Osteoblast (primary cell): ENCODE results near the gene EPB41L1. TPM values are rescaled to one million over a fixed set of nuclear protein-coding genes. Genes with fewer than 3 reads are reported as not detected.
A peak's percentile ranks its signal among the peaks of the same experiment; 100 is the strongest.

Experiments used
- DNase-seq: peaks from one replicate; pipeline ENCODE4 v3.0.0; 2011; ENCODE audit warnings: low spot score, mixed read lengths; ENCODE audit not compliant: insufficient read length; ENCODE audit errors: missing footprints
- H2AFZ ChIP-seq: 2 replicates; pipeline ENCODE4 v1.6.0; 2011; ENCODE audit warnings: mild to moderate bottlenecking, low read length
- H3K27ac ChIP-seq: 2 replicates; pipeline ENCODE4 v1.5.1; 2011; ENCODE audit warnings: mild to moderate bottlenecking, low read depth, low read length, moderate library complexity
- H3K27me3 ChIP-seq: 2 replicates; pipeline ENCODE4 v1.6.0; 2012; ENCODE audit warnings: mild to moderate bottlenecking, control low read depth, inconsistent platforms, low read length, moderate library complexity; ENCODE audit not compliant: insufficient read depth
- H3K36me3 ChIP-seq: 2 replicates; pipeline ENCODE4 v1.5.1; 2011; ENCODE audit warnings: mild to moderate bottlenecking, low read length, control low read depth, moderate library complexity; ENCODE audit not compliant: insufficient read depth
- H3K4me1 ChIP-seq: 2 replicates; pipeline ENCODE4 v1.5.1; 2011; ENCODE audit warnings: mild to moderate bottlenecking, low read length, control low read depth, moderate library complexity; ENCODE audit not compliant: insufficient read depth
- H3K4me2 ChIP-seq: 2 replicates; pipeline ENCODE4 v1.6.0; 2011; ENCODE audit warnings: mild to moderate bottlenecking, low read length; ENCODE audit not compliant: insufficient read depth
- H3K4me3 ChIP-seq: fragments of 200-600 bp; sonication (generic); 3 replicates; pipeline ENCODE4 v1.5.1; 2012; ENCODE audit warnings: mild to moderate bottlenecking, low read length, inconsistent platforms; ENCODE audit not compliant: insufficient read depth
- H3K79me2 ChIP-seq: 2 replicates; pipeline ENCODE4 v1.6.0; 2012; ENCODE audit warnings: mild to moderate bottlenecking, low read length, control low read depth, inconsistent platforms; ENCODE audit not compliant: insufficient read depth
- H3K9me3 ChIP-seq: 2 replicates; pipeline ENCODE4 v1.5.1; 2011; ENCODE audit warnings: low read depth, low read length, control low read depth
- H4K20me1 ChIP-seq: 2 replicates; pipeline ENCODE4 v1.6.0; 2012; ENCODE audit warnings: mild to moderate bottlenecking, low read length, control low read depth; ENCODE audit not compliant: insufficient read depth
- total RNA-seq: library from RNA; depleted of rRNA; stranded (reverse); fragments of >200 nt; gene quantifications from 2 replicates; pipeline ENCODE4 v1.2.3, GENCODE V29; 2012
- TF ChIP-seq, protein P1 (sequence below): IDR thresholded peaks from 2 replicates; pipeline ENCODE4 v1.5.1; 2011; ENCODE audit warnings: mild to moderate bottlenecking, low read depth, low read length, moderate library complexity; ENCODE audit errors: extremely low read depth

The EPB41L1 gene
- total RNA-seq, 1 donor = 26.8 TPM

- Histone ChIP-seq H3K4me2 (no peak overlapping the region), H3K79me2 (no peaks in the 10 kb centered on the region), H4K20me1 (no peaks in the 10 kb centered on the region), H3K36me3 (peaks cover 4% of the 10 kb centered on the region), H3K4me1 (no peaks in the 10 kb centered on the region), H3K27me3 (no peaks in the 10 kb centered on the region), H3K27ac (no peak overlapping the region), H2AFZ (no peak overlapping the region), H3K4me3 (no peak overlapping the region), H3K9me3 (no peaks in the 10 kb centered on the region)
- TF ChIP-seq, protein P1, sequence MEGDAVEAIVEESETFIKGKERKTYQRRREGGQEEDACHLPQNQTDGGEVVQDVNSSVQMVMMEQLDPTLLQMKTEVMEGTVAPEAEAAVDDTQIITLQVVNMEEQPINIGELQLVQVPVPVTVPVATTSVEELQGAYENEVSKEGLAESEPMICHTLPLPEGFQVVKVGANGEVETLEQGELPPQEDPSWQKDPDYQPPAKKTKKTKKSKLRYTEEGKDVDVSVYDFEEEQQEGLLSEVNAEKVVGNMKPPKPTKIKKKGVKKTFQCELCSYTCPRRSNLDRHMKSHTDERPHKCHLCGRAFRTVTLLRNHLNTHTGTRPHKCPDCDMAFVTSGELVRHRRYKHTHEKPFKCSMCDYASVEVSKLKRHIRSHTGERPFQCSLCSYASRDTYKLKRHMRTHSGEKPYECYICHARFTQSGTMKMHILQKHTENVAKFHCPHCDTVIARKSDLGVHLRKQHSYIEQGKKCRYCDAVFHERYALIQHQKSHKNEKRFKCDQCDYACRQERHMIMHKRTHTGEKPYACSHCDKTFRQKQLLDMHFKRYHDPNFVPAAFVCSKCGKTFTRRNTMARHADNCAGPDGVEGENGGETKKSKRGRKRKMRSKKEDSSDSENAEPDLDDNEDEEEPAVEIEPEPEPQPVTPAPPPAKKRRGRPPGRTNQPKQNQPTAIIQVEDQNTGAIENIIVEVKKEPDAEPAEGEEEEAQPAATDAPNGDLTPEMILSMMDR = peak; percentile 57
- no peak for DNase-seq
Measured at GRCh38 chr20:36214684-36215256, 60.2 kb downstream of the EPB41L1 start.

DNA sequence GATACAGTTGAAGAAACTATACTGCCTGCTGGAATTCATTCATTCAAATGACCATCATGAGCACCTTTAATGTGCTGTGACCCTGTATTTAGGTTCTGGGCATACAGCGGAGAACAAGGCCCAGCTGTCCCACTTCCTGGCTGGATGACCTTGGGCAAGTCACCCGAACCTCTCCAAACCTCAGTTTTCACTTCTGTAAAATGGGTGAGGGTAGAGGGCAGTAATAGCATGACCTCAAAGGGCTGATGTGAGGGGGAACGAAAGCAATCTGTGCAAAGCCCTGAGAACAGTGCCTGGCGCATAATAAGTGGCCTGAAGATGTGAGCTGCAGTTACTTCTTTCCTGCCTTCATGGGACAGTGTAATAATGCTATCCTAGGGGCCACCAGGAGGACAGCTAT, 61.2 kb downstream of the EPB41L1 start:
- H3K9me3 ChIP-seq = no peaks in the 10 kb centered on the region
- no peak for DNase-seq
- H3K4me2 ChIP-seq = no peak overlapping the region
- TF ChIP-seq, protein P1 = no peak
- H4K20me1 ChIP-seq = no peaks in the 10 kb centered on the region
- H3K27ac ChIP-seq = no peak overlapping the region
- no peaks in the 10 kb centered on the region for H3K27me3 ChIP-seq
- H3K79me2 ChIP-seq = no peaks in the 10 kb centered on the region
- H3K36me3 ChIP-seq = peaks cover 4% of the 10 kb centered on the region
- no peaks in the 10 kb centered on the region for H3K4me1 ChIP-seq
- no peak overlapping the region for H2AFZ ChIP-seq
- no peak overlapping the region for H3K4me3 ChIP-seq

DNA sequence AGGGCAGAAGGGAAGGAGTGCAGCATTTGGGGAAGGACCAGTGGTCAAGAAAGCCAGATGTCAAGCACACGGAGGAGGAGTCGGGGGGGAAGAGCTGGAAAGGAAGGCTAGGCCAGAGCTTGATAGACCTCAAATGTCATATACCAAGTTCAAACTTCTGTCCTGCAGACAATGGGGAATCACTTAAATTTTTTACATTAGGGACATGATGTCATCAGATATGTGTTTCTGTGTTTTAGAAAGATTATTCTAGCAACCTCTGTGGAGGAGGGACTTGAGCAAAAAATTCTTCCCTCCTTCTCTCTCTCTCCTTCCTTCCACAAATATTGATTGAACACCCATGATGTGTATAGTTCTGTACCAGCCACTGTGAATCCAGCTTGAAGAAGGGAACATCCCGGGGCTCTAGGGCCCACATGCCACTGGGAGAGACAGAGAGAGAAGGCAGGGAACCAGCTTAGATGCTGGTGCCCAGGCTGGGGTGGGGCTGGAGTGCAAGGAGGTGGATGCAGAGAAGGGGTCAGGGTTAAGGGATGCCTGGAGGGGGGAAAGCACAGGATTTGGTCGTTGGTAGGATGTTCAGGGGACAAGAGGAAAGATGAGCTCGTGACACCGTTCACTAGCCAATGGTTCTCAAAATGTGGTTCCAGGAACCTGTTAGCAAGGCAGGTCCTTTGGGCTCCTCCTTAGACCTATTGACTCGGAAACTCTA, 61.9 kb downstream of the EPB41L1 start:
- no peaks in the 10 kb centered on the region for H3K9me3 ChIP-seq
- no peaks in the 10 kb centered on the region for H4K20me1 ChIP-seq
- H3K36me3 ChIP-seq = peaks cover 4% of the 10 kb centered on the region
- TF ChIP-seq, protein P1 = no peak
- H3K27ac ChIP-seq = no peak overlapping the region
- no peak for DNase-seq
- H2AFZ ChIP-seq = no peak overlapping the region
- no peaks in the 10 kb centered on the region for H3K4me1 ChIP-seq
- no peaks in the 10 kb centered on the region for H3K79me2 ChIP-seq
- H3K4me2 ChIP-seq = no peak overlapping the region
- no peak overlapping the region for H3K4me3 ChIP-seq
- H3K27me3 ChIP-seq = no peaks in the 10 kb centered on the region

- no peaks in the 10 kb centered on the region for H3K79me2 ChIP-seq
- no peak overlapping the region for H2AFZ ChIP-seq
- H4K20me1 ChIP-seq = no peaks in the 10 kb centered on the region
- no peak for DNase-seq
- no peak overlapping the region for H3K27ac ChIP-seq
- H3K36me3 ChIP-seq = peaks cover 2% of the 10 kb centered on the region
- no peak overlapping the region for H3K4me2 ChIP-seq
- H3K4me3 ChIP-seq = no peak overlapping the region
- no peaks in the 10 kb centered on the region for H3K4me1 ChIP-seq
- no peaks in the 10 kb centered on the region for H3K27me3 ChIP-seq
- H3K9me3 ChIP-seq = no peaks in the 10 kb centered on the region
- TF ChIP-seq, protein P1 = no peak
Measured at GRCh38 chr20:36217226-36217625, 62.7 kb downstream of the EPB41L1 start.
